ENCODE results near the gene PRR16. TPM values are rescaled to one million over a fixed set of nuclear protein-coding genes. Genes with fewer than 3 reads are reported as not detected.

Gene PRR16
- total RNA-seq, 6 experiments from 2014 or later = 53.5 to 74.0 (median 61.2) TPM

DNA sequence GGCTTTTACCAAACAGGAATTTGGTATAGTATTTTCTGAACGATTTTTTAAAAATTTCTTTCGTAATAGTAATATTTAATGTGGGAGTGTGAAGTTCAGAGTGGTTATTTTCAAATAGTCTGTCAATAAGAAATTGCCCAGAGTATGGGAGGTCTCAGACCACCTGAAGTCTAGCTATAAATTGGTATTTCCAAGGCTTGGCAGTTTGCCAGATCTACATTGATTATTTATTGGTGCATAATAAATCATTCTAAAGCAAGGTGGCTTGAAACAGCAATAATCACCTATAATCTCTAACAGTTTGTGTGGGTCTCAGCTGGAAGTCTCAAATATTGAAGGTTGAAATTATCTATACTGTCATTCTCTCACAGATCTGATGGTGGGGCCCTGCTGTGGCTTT, 118.5 kb downstream of the PRR16 start:
- TF ChIP-seq, protein P1, sequence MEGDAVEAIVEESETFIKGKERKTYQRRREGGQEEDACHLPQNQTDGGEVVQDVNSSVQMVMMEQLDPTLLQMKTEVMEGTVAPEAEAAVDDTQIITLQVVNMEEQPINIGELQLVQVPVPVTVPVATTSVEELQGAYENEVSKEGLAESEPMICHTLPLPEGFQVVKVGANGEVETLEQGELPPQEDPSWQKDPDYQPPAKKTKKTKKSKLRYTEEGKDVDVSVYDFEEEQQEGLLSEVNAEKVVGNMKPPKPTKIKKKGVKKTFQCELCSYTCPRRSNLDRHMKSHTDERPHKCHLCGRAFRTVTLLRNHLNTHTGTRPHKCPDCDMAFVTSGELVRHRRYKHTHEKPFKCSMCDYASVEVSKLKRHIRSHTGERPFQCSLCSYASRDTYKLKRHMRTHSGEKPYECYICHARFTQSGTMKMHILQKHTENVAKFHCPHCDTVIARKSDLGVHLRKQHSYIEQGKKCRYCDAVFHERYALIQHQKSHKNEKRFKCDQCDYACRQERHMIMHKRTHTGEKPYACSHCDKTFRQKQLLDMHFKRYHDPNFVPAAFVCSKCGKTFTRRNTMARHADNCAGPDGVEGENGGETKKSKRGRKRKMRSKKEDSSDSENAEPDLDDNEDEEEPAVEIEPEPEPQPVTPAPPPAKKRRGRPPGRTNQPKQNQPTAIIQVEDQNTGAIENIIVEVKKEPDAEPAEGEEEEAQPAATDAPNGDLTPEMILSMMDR (IDR thresholded peaks at IDR 0.05) = no peak
- Mint-ChIP-seq H3K9me3 (peaks cover 11% of the 10 kb centered on the region), H3K4me1 (ENCODE audit: low read depth) (peaks cover 41% of the 10 kb centered on the region), H3K27ac (no peak overlapping the region), H3K27me3 (ENCODE audit: insufficient read depth) (no peaks in the 10 kb centered on the region; the same call in 1 of the 2 replicates), H3K36me3 (ENCODE audit: low read depth) (peaks cover 36% of the 10 kb centered on the region), H3K4me3 (no peak overlapping the region)
- DNase-seq = no peak

DNA sequence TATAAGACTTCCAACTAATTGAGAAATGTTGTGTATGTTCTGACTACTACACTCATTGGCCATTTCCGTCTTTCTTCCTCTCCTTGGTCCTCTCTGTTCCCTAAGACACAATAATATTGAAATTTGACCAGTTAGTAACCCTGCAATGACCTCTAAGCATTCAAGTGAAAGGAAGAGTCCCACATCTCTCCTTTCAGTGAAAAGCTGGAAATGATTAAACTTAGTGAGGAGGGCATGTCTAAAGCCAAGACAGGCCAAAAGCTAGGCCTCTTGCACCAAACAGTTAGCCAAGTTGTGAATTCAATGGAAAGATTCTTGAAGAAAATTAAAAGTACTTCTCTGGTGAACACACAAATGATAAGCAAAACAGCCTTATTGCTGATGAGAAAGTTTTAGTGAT, 122.5 kb downstream of the PRR16 start:
- H3K9me3 Mint-ChIP-seq = peaks cover 3% of the 10 kb centered on the region; the same call in 1 of the 2 replicates
- peaks cover 33% of the 10 kb centered on the region for H3K4me1 Mint-ChIP-seq (ENCODE audit: low read depth)
- no peak for DNase-seq
- no peaks in the 10 kb centered on the region for H3K27me3 Mint-ChIP-seq (ENCODE audit: insufficient read depth)
- no peak overlapping the region for H3K4me3 Mint-ChIP-seq
- peaks cover 30% of the 10 kb centered on the region for H3K36me3 Mint-ChIP-seq (ENCODE audit: low read depth)
- no peak overlapping the region for H3K27ac Mint-ChIP-seq
- TF ChIP-seq, protein P1 (IDR thresholded peaks at IDR 0.05) = no peak

DNA sequence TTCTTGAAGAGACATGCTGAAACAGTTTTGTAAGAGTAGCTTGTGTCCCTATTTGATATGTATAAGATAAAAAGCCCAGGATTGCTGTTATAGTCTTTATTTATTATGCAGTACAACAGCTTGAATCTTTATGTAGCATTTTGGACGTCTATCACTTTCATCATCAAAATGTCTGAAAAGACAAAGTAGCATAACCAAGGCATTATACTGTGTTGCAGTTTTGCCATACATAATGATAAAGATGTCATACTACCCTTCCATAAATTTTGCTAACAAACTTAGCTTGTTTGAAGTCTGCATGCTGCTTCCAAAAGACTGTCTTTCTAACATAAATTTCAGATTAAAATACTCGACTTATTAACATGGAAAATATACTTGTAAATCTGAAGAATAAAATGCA, 127.8 kb downstream of the PRR16 start:
- Mint-ChIP-seq H3K36me3 (ENCODE audit: low read depth) (peaks cover 32% of the 10 kb centered on the region), H3K4me1 (ENCODE audit: low read depth) (peaks cover 25% of the 10 kb centered on the region), H3K4me3 (no peak overlapping the region), H3K27ac (no peak overlapping the region), H3K27me3 (ENCODE audit: insufficient read depth) (no peaks in the 10 kb centered on the region; the same call in 1 of the 2 replicates), H3K9me3 (no peaks in the 10 kb centered on the region)
- no peak for DNase-seq
- TF ChIP-seq, protein P1 (IDR thresholded peaks at IDR 0.05) = no peak

DNA sequence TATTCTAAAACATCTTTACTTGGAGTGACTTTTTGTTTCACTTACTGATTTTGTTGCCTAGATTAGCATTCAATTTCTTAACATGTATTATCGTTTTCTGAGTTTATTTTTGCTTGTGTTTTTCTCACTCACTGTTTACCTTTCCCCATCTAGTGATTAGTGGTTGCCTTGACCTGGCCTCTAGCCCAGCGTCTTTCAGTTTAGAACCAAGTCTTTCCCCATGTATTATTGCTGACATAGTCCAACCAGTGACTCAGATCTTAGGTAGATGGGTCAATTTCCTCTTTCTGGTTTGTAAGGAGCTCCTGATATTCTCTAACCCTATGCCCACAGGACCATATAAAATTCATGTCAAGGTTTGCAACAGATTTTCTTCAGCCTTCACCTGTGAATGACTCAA, 135.5 kb downstream of the PRR16 start:
- Mint-ChIP-seq H3K36me3 (ENCODE audit: low read depth) (peaks cover 37% of the 10 kb centered on the region), H3K27me3 (ENCODE audit: insufficient read depth) (no peaks in the 10 kb centered on the region), H3K27ac (peak overlapping the region; percentile 68), H3K9me3 (peaks cover 18% of the 10 kb centered on the region; the same call in 1 of the 2 replicates), H3K4me3 (peak overlapping the region; percentile 68), H3K4me1 (ENCODE audit: low read depth) (peaks cover 80% of the 10 kb centered on the region)
- DNase-seq = peak; percentile 52
- TF ChIP-seq, protein P1 (IDR thresholded peaks at IDR 0.05) = no peak

DNA sequence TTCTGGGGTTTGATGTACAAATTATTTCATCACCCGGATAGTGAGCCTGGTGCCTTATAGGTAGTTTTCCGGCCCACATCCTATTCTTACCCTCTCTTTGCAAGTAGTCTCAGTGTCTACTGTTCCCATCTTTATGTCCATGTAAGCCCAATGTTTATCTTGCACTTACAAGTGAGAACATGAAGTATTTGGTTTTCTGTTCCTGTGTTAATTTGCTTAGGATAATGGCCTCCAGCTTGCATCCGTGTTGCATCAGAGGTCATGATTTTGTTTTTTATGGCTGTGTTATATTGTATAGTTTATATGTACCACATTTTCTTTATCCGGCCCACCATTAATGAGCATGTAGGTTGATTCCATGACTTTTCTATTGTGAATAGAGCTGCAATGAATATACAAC, 136.5 kb downstream of the PRR16 start:
- Mint-ChIP-seq H3K4me3 (no peak overlapping the region), H3K36me3 (ENCODE audit: low read depth) (peaks cover 37% of the 10 kb centered on the region), H3K27me3 (ENCODE audit: insufficient read depth) (peaks cover 1% of the 10 kb centered on the region; the same call in 1 of the 2 replicates), H3K4me1 (ENCODE audit: low read depth) (peaks cover 80% of the 10 kb centered on the region), H3K27ac (no peak overlapping the region), H3K9me3 (peaks cover 18% of the 10 kb centered on the region; the same call in 1 of the 2 replicates)
- no peak for DNase-seq
- TF ChIP-seq, protein P1 (IDR thresholded peaks at IDR 0.05) = no peak

Data from HFFc6 (cell line).